Measurements from ENCODE around the gene AIM2.

DNA sequence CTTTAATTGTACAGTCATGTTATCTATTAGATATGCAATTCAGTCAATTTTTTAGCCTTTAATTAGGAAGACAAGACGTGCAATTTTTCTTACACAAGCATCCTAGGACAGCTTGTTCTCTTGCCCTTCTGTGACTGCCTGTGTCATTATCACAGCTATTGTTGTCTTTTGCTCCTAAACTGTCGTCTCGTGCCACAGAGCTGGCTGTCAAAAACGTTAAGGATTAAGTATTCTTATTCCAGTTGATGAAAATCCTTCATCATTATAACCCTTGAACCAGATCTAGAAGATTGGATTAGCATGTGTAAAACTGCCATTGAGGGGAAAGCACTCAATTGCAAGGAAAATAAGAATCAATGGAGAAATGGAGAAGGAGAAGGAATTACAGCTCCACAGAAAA lies 43.8 kb upstream of the AIM2 start:
- TF ChIP-seq CTCF (IDR thresholded peaks at IDR 0.05) = no peak
- TF ChIP-seq TEAD4 (IDR thresholded peaks at IDR 0.05; ENCODE audit: borderline replicate concordance, insufficient read depth) = no peak
- TF ChIP-seq RAD21 (IDR thresholded peaks at IDR 0.05; ENCODE audit: low read length) = no peak
- TF ChIP-seq ELF1 (IDR thresholded peaks at IDR 0.05) = no peak
- TF ChIP-seq NFIC (IDR thresholded peaks at IDR 0.05; ENCODE audit: borderline replicate concordance) = no peak
- no peak for TF ChIP-seq MXI1 (IDR thresholded peaks at IDR 0.05; ENCODE audit: low read depth, low read length)
- no peak for TF ChIP-seq TAF1 (IDR thresholded peaks at IDR 0.05; ENCODE audit: borderline replicate concordance, low read depth, low read length)
- TF ChIP-seq POLR2AphosphoS5 (IDR thresholded peaks at IDR 0.05; ENCODE audit: low read depth, low read length) = no peak

All from SK-N-SH (cell line).